OCI-LY7 (cell line): ENCODE results near the gene HS3ST5. TPM values are rescaled to one million over a fixed set of nuclear protein-coding genes. Genes with fewer than 3 reads are reported as not detected.

Source experiments
- BruUV-seq: library from RNA; stranded (reverse); fragments of 400-500 nt; replicated peaks from 2 replicates; lab custom pipeline; 2021; lab: Mats Ljungman, UMichigan
- CTCF ChIA-PET: fragments of 300-600 bp; sonication (Branson Sonifier 250); formaldehyde crosslinking; loops from one replicate; lab custom pipeline; 2022; ENCODE audit warnings: antibody characterized with exemption; ENCODE audit not compliant: unreplicated experiment; lab: Charles Lee
- POLR2A ChIA-PET: fragments of 300-600 bp; sonication (Branson Sonifier 250); formaldehyde crosslinking; loops from one replicate; lab custom pipeline; 2022; ENCODE audit warnings: antibody characterized with exemption; lab: Charles Lee
- DNase-seq: peaks from one replicate; pipeline ENCODE4 v3.0.0-alpha.2; 2015; ENCODE audit warnings: low spot score
- H2AFZ ChIP-seq: fragments of 200-600 bp; sonication (generic), shearing (Covaris generic); 2 replicates; pipeline ENCODE4 v1.6.1; 2014; ENCODE audit warnings: mild to moderate bottlenecking, antibody characterized with exemption, low read length, moderate library complexity
- H3K27ac ChIP-seq: fragments of 200-600 bp; sonication (generic); 2 replicates; pipeline ENCODE4 v1.5.1; 2014; ENCODE audit warnings: mixed run types, low read depth, mild to moderate bottlenecking, moderate library complexity, low read length, inconsistent platforms; ENCODE audit not compliant: poor library complexity, severe bottlenecking
- H3K36me3 ChIP-seq: fragments of 200-600 bp; sonication (generic); 2 replicates; pipeline ENCODE4 v1.6.1; 2014; ENCODE audit warnings: mild to moderate bottlenecking, antibody characterized with exemption, low read length, moderate library complexity, mixed read lengths; ENCODE audit not compliant: insufficient read depth
- H3K4me1 ChIP-seq: fragments of 200-600 bp; sonication (generic); 2 replicates; pipeline ENCODE4 v1.5.1; 2014; ENCODE audit warnings: mild to moderate bottlenecking, low read length; ENCODE audit not compliant: insufficient read depth, poor library complexity, severe bottlenecking
- H3K4me2 ChIP-seq: fragments of 200-600 bp; sonication (generic); 2 replicates; pipeline ENCODE4 v1.6.1; 2014; ENCODE audit warnings: mild to moderate bottlenecking, low read length
- H3K4me3 ChIP-seq: fragments of 200-600 bp; sonication (generic); 2 replicates; pipeline ENCODE4 v1.5.1; 2014; ENCODE audit warnings: mild to moderate bottlenecking, low read depth, low read length; ENCODE audit not compliant: poor library complexity, severe bottlenecking
- H3K79me2 ChIP-seq: fragments of 200-600 bp; sonication (generic); 2 replicates; pipeline ENCODE4 v1.6.1; 2016; ENCODE audit warnings: low read depth, mild to moderate bottlenecking, low read length, moderate library complexity, mixed read lengths; ENCODE audit not compliant: insufficient read depth
- H3K9me2 ChIP-seq: fragments of 200-600 bp; sonication (generic); 2 replicates; pipeline ENCODE4 v1.6.1; 2016; ENCODE audit warnings: mild to moderate bottlenecking, low read length, mixed read lengths; ENCODE audit not compliant: insufficient read depth
- H3K9me3 ChIP-seq: fragments of 200-600 bp; sonication (generic); 2 replicates; pipeline ENCODE4 v1.6.1; 2014; ENCODE audit warnings: mild to moderate bottlenecking, mixed run types, low read length, mixed read lengths
- H4K20me1 ChIP-seq: fragments of 200-600 bp; sonication (generic); 2 replicates; pipeline ENCODE4 v1.6.1; 2014; ENCODE audit warnings: mild to moderate bottlenecking, antibody characterized with exemption, low read length, moderate library complexity, mixed read lengths; ENCODE audit not compliant: insufficient read depth
- EZH2phosphoT487 ChIP-seq: fragments of 200-600 bp; sonication (generic); IDR thresholded peaks from 2 replicates; pipeline ENCODE4 v1.6.1; 2018; ENCODE audit warnings: low read depth, borderline replicate concordance, mild to moderate bottlenecking, mixed run types, antibody characterized with exemption, low read length, moderate library complexity, mixed read lengths
- intact Hi-C: fragments of 100-400 bp; cut with micrococcal nuclease; formaldehyde crosslinking; loops from one replicate; pipeline ENCODE4 v1.10.0; 2022; ENCODE audit not compliant: unreplicated experiment
- total RNA-seq, 2 experiments: library from RNA; depleted of rRNA in 1 of 2; stranded (reverse); fragments of >200 nt in 1 of 2; shearing (Covaris generic) in 1 of 2; gene quantifications; 2 replicates each; pipeline ENCODE4 v1.2.3, GENCODE V29; 2014 to 2022
- TF ChIP-seq, protein P1 (sequence below): fragments of 200-600 bp; sonication (generic); conservative IDR thresholded peaks from 2 replicates; pipeline ENCODE4 v1.5.1; 2014; ENCODE audit warnings: mild to moderate bottlenecking, antibody characterized with exemption, low read length, moderate library complexity, mixed read lengths

Gene HS3ST5
- total RNA-seq, 2 experiments from 2014 or later = not detected

DNA sequence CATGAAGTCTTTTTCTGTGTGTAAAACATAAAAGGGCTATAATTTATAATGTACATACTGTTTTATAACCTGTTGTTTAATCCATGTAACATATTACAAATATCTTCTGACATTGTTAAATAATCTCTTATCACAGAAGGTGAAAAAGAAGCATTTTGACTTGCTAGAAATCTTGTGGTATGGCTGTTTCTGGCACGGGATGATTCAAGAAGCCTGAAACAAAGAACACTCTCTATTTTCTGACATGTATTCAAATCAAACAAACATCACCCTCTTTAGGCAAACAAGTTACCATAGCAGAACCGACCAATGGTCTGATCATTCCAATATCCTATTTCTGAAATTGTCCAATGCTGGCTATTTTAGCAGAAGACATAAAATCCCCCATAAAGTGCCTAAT lies 55.4 kb downstream of the HS3ST5 start:
- BruUV-seq = no TSS peak
- Histone ChIP-seq H3K4me1 (no peaks in the 10 kb centered on the region), H3K4me2 (no peak overlapping the region), H3K36me3 (no peaks in the 10 kb centered on the region), H3K9me3 (no peaks in the 10 kb centered on the region), H2AFZ (no peak overlapping the region), H3K79me2 (no peaks in the 10 kb centered on the region), H3K4me3 (no peak overlapping the region), H3K27ac (no peak overlapping the region), H4K20me1 (no peaks in the 10 kb centered on the region), H3K9me2 (no peaks in the 10 kb centered on the region)
- CTCF ChIA-PET = no interaction called here
- intact Hi-C loops = no loop called here
- POLR2A ChIA-PET = no interaction called here
- TF ChIP-seq EZH2phosphoT487 = no peak
- TF ChIP-seq, protein P1, sequence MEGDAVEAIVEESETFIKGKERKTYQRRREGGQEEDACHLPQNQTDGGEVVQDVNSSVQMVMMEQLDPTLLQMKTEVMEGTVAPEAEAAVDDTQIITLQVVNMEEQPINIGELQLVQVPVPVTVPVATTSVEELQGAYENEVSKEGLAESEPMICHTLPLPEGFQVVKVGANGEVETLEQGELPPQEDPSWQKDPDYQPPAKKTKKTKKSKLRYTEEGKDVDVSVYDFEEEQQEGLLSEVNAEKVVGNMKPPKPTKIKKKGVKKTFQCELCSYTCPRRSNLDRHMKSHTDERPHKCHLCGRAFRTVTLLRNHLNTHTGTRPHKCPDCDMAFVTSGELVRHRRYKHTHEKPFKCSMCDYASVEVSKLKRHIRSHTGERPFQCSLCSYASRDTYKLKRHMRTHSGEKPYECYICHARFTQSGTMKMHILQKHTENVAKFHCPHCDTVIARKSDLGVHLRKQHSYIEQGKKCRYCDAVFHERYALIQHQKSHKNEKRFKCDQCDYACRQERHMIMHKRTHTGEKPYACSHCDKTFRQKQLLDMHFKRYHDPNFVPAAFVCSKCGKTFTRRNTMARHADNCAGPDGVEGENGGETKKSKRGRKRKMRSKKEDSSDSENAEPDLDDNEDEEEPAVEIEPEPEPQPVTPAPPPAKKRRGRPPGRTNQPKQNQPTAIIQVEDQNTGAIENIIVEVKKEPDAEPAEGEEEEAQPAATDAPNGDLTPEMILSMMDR = no peak
- no peak for DNase-seq

DNA sequence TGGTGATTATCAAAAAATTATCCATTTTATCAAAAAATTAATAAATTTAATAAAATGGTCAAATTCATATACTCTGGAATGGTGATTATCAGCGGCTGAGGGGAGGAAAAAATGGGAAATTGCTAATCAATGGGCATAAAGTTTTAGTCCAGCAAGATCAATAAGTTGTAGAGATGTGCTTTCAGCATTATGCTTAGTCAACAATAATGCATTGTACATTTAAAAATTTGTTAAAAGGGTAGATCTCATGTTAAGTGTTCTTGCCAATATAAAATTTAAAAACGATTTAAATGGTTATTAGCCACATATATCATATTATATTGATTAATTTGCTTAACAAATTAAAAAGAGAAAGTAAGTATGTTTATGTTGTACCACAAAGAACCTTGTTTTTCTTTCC lies 56.6 kb downstream of the HS3ST5 start:
- Histone ChIP-seq H2AFZ (no peak overlapping the region), H3K79me2 (no peaks in the 10 kb centered on the region), H3K27ac (no peak overlapping the region), H3K36me3 (no peaks in the 10 kb centered on the region), H3K9me3 (no peaks in the 10 kb centered on the region), H3K4me3 (no peak overlapping the region), H4K20me1 (no peaks in the 10 kb centered on the region), H3K4me1 (no peaks in the 10 kb centered on the region), H3K4me2 (no peak overlapping the region), H3K9me2 (no peaks in the 10 kb centered on the region)
- POLR2A ChIA-PET = no interaction called here
- TF ChIP-seq, protein P1 = no peak
- TF ChIP-seq EZH2phosphoT487 = no peak
- no TSS peak for BruUV-seq
- no peak for DNase-seq
- CTCF ChIA-PET = no interaction called here
- intact Hi-C loops = no loop called here

- CTCF ChIA-PET = no interaction called here
Observed at GRCh38 chr6:114284281-114284680, 58.5 kb downstream of the HS3ST5 start.

More at GRCh38 chr6:114284281-114284680, 58.5 kb downstream of the HS3ST5 start:
- POLR2A ChIA-PET = no interaction called here
- Histone ChIP-seq H3K36me3 (no peaks in the 10 kb centered on the region), H3K9me3 (no peaks in the 10 kb centered on the region), H2AFZ (no peak overlapping the region), H3K4me1 (no peaks in the 10 kb centered on the region), H3K4me3 (no peak overlapping the region), H3K27ac (no peak overlapping the region), H4K20me1 (no peaks in the 10 kb centered on the region), H3K9me2 (no peaks in the 10 kb centered on the region), H3K79me2 (no peaks in the 10 kb centered on the region), H3K4me2 (no peak overlapping the region)
- TF ChIP-seq, protein P1 = no peak
- no peak for TF ChIP-seq EZH2phosphoT487
- no peak for DNase-seq
- intact Hi-C loops = no loop called here
- no TSS peak for BruUV-seq
